HG03039 (cell line): ENCODE data around the gene ARHGAP29.

Experiments used
- ATAC-seq: cut with Tn5 transposase; IDR thresholded peaks from one replicate; pipeline ENCODE4 v1.9.1; 2021; ENCODE audit warnings: mild to moderate bottlenecking, moderate library complexity; ENCODE audit not compliant: unreplicated experiment

ARHGAP29 gene

DNA sequence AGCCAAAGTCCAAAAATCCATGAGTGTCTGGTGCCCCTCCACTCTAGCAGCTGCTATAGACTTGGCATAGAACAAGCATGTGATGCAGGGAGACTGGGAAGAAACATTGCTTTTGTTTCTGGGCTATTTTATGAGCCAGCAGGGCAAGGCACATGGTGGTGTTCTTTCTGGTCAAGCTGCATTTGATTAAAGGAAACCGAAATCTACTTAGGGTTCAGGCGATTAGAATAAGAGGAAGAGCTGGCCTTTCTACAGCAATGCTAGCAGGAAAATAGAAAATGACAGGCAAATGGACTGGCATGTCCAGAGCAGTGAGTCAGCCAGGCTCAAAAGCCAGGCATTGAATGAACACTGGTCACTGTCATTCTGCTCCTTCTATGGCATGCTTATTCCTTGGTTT, 28.5 kb upstream of the ARHGAP29 start:
- ATAC-seq, result no peak

- ATAC-seq, result no peak
Measured at GRCh38 chr1:94265011-94265422, 27.6 kb upstream of the ARHGAP29 start.

GRCh38 chr1:94260635-94261387, 23.4 kb upstream of the ARHGAP29 start:
- ATAC-seq, result no peak

DNA sequence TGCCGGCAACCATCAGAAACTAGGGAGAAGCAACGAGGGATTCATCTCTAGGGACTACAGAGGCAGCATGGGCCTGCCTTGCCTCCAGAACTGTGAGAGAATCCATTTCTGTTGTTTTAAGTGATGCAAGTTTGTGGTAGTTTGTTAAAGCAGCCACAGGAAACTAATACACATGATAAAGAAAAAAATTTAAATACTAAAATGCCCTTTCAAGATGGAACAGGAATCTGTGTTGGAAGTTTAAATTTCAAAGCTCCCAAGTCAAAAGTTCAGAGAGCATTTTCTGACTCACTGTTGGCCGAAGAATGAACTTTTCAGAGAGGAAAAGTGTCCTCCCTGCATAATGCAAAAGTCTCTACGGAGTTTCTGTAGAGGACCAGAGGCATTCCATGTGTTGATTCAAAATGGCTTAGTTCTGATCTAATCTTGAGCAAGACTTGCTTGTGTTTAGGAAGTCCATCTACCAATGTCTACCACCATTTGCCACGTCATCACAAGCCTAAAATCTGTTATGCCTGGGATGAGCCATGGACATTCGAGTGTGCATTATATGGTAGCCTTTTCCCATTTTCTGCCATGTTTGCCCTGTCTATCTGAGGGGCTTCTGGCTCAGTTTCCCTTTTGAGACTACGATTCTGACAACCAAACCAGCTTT, 22.4 kb upstream of the ARHGAP29 start:
- ATAC-seq, result no peak

DNA sequence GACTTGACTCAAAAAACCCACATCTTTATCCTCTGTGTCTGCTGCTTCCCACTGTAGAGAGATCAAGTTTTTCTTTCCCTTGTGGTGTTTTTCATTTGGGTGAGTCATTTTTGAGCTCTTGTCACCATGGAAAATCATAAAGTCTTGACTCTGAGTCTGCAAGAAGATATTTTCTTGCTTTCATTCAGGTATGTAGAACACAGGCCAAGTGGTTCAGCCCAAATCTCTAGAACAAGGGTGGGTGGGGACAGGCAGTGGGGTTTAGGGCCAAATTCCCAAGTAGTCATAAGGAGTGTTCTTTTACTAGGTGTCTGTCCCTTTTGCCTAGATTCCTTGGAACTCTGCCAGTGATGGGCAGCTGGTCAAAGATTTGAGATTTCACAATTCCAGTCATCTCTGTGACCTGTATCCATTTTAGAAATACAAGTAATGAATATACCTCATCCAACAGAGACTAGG, 21.5 kb upstream of the ARHGAP29 start:
- ATAC-seq, result no peak

DNA sequence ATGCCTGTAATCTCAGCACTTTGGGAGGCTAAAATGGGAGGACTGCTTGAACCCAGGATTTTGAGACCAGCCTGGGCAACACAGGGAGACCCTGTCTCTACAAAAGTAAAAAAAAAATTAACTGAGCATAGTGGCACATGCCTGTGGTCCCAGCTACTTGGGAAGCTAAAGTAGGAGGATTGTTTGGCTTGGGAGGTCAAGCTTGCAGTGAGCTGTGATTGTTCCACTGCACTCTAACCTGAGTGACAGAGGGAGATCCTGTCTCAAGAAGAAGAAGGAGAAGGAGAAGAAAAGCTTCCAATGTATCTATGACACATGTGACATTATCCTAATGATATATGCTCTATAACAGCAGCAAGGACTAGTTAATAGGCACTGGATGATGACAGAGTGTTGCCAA, 20.1 kb upstream of the ARHGAP29 start:
- no peak for ATAC-seq

DNA sequence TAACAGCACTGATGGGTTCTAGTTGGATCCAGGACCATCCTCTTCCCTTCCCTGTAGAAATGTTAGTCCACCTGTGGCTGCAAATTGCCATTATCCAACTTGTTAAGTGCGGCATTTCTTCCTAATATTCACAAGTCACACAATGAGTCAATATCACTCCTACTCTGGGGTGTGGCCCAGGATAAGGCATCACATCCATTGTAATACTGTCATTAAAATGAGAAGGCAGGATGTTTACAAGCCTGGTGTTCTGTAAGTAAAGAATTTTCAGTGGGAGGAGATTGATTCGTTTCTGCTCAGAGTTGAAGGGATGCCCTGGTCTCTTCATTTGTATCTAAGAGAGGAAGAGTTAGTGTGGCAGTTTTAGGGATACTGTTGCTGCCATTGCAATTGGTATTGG, 18.1 kb upstream of the ARHGAP29 start:
- ATAC-seq, result no peak

DNA sequence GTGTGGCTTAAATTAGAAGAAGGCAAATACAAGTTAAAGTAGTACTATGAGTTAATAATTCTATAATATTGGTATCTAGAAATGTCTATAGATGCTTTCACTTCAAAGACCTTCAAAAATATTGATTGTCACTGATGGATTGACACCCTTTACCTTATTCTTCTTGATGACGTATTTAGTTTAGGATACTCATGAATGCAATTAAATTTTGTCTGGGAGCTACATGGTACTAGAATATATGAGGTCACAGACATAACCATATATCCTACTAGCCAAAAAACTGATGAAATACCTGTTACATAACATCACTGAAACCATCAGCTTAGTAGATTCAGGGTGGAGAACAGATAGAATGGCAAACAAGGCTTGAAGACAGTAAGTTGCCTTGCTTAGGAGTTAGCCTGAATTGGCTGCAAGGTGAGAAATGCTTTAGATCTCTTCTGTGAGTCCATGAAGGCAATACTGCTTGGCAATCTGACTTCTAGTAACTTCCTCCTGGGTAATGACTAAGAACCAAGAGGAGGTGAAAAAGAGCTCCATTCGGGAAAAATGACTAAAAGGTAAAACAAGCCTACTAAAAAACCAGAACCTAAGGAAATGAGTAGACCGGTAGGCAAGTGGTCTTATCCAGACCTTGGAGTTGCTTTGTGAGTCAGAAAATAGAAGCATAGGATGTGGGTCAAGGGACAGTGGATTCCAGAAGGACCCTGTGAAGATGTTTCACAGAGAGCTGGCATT, 16.9 kb upstream of the ARHGAP29 start:
- ATAC-seq, result no peak

DNA sequence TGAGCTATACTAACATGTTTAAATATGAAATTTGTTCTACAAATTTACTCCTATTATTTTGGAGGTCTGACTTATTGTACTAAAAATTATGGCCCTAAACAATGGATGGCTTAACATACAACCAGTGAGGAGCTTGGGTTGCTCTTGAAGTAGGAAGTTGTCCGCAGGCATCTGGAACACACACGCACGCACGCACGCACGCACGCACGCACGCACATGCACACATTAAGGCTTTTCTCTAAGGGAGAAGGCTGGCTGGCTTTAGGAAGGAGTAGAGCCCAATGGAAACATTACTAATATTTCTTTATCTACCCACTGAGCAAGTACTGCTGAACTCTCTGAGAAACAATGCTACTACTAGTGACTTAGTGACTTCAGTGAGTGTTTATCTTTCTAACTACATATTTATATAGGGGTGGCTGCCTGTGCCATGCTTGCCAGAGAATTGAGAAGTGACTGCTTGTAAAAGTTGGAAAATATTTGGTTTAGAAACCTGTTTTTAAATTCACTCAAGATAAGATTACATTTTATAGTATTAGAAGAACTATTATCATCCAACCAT, 16.2 kb upstream of the ARHGAP29 start:
- no peak for ATAC-seq

DNA sequence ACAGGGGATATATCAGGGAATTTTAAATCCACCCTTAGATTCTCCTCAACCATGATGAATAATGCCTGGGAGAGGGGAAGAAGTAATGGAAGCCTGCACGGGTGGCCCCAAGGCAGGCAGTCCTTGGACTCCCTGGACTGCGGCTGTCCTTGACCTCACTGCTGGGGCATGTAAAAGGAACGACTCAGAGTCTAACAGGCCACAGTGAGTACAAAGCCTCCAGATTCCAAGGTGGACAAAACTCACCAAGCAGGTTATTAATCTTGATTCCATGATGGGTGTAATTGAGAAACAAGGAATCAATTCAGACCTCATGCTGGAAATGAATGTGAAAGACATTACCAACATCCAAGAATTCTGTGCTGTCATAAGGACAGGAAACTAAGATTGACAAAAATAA, 13.0 kb upstream of the ARHGAP29 start:
- ATAC-seq, result no peak

- ATAC-seq, result no peak
Measured at GRCh38 chr1:94248956-94249688, 11.7 kb upstream of the ARHGAP29 start.

- ATAC-seq, result peak; percentile 77
Measured at GRCh38 chr1:94247138-94248094, 10.0 kb upstream of the ARHGAP29 start.

GRCh38 chr1:94246692-94247137, 9.3 kb upstream of the ARHGAP29 start:
- ATAC-seq, result no peak

DNA sequence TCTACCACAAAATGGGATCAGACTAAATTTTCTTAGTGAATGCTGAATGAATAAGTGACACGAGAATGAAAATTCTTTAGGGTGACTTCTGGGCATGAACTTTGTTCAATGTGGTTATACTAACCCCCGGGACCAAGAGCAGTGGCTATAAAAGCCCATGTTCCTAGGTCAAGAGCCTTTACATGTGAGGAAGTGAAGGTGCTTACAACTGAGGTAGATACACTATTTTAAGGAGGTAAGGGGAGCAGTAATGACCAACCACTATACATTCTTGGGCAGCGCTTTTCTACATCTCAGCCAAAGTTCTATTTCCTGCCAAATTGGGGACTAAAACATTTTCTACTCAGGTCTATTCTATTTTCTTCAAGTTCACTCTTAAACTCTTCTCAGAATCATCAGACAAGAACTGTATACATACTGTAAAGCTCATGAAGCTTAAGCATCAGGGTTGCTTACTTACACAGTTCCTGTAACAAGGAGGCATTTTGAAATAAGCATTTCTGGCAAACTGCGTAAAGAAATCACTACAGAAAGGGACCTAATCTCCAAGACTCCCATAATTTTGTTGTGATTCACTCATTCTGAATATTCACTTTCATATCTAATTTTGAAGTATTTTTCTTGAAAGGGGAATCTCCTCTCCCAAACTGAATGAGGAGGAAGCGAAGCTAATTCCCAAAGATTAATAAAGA, 8.5 kb upstream of the ARHGAP29 start:
- no peak for ATAC-seq

- ATAC-seq, result no peak
Measured at GRCh38 chr1:94244816-94245215, 7.4 kb upstream of the ARHGAP29 start.

GRCh38 chr1:94243665-94244064, 6.3 kb upstream of the ARHGAP29 start:
- no peak for ATAC-seq

GRCh38 chr1:94240822-94241221, 3.4 kb upstream of the ARHGAP29 start:
- ATAC-seq, result no peak

GRCh38 chr1:94239796-94240195, 2.4 kb upstream of the ARHGAP29 start:
- no peak for ATAC-seq

DNA sequence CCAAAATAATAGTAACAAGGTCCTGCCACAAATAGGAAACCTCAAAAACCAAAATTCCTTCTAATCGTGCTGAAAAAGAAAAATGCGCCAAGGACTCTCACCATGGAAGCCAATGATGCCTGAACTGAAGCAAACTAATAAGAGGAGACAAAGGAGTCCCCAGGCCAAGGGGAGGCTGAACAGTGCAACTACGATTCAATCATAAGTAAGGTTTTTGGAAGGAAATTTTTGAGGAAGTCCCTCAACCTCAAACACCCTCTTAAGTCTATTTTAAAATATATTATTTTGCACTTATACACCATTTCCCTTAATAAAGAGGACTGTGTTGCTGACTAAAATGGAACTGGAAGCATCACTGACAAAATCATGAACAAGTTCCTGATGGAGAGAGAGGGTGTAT, 1.7 kb upstream of the ARHGAP29 start:
- ATAC-seq, result no peak
